Measurements from ENCODE around the gene QPRT.
"Not testable (repeated sequence)": the region's sequence is repeated elsewhere in the genome, so short reads cannot be mapped to it uniquely, and the experiment has no call there.

The QPRT gene

DNA sequence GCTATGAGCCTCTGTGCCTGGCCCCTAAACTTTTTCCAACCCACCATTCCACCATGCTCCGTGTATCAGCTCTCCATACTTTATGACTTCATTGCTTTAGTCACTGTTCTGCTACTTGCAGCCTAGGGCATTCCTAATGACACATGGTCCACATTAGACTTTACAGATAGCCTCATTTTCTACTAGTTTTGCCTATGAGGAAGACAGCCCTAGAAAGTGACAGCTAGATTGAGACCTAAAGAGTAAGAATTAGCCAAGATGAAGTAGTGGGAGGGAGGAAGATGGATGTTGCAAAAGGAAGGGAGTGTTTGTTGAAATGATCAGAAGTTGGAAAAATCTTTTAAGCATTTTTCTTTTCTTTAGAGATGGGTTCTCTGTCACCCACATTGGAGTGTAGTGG is 55.8 kb downstream of the QPRT start:
- TF ChIP-seq ARNT (IDR thresholded peaks at IDR 0.05) (no peak), FOXK2 (IDR thresholded peaks at IDR 0.05) (no peak)
- ChIA-PET CTCF (no interaction called here), POLR2A (no interaction called here)
- DNase-seq (ENCODE audit: extremely low spot score), result no peak

DNA sequence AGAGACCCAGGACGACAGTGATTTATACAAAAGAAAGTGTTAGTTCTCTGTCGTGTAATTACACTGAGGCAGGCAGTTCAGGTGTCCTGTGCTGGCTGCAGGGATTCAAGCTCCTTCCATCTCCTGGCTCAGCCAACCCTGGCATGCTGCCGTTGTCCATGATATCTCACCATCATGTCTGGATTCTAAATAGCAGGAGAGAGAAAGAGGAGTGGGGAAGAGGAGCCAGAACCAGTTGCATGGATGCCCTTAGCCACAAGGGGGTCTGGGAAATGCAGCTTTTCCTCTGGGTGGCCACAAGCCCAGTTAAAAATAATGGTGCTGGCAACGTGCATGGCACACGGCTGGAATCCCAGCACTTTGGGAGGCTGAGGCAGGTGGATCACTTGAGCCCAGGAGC is 57.1 kb downstream of the QPRT start:
- DNase-seq (ENCODE audit: extremely low spot score), result peak; percentile 30
- ChIA-PET POLR2A (no interaction called here), CTCF (interaction anchor here (0.9 kb wide), 1 partner anchor 13 kb away, joined by 4 read pairs; no protein-coding TSS in a partner anchor)
- peak; percentile 31; the same call in 1 of the 2 replicates for TF ChIP-seq L3MBTL2 (conservative IDR thresholded peaks at IDR 0.05)
- TF ChIP-seq ARNT (IDR thresholded peaks at IDR 0.05), result no peak
- TF ChIP-seq FOXA1 (IDR thresholded peaks at IDR 0.05), result no peak
- TF ChIP-seq SP1 (IDR thresholded peaks at IDR 0.05), result no peak
- no peak for TF ChIP-seq FOXK2 (IDR thresholded peaks at IDR 0.05)

DNA sequence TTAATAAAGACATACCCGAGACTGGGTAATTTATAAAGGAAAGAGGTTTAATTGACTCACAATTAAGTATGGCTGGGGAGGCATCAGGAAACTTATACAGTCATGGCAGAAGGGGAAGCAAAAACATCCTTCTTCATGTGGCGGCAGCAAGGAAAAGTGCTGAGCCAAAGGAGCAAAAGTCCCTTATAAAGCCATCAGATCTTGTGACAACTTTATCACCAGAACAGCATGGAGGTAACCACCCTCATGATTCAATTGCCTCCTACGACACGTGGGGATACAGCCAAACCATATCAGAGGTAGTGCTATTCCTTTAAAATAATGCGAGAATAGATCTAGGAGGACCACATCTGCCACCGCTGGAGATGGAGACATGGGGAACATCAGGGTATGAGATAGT is 57.8 kb downstream of the QPRT start:
- no peak for TF ChIP-seq NFRKB (IDR thresholded peaks at IDR 0.05)
- TF ChIP-seq, protein P1, sequence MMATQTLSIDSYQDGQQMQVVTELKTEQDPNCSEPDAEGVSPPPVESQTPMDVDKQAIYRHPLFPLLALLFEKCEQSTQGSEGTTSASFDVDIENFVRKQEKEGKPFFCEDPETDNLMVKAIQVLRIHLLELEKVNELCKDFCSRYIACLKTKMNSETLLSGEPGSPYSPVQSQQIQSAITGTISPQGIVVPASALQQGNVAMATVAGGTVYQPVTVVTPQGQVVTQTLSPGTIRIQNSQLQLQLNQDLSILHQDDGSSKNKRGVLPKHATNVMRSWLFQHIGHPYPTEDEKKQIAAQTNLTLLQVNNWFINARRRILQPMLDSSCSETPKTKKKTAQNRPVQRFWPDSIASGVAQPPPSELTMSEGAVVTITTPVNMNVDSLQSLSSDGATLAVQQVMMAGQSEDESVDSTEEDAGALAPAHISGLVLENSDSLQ (IDR thresholded peaks at IDR 0.05), result 0 out of 2 replicates have a peak, but pooled peaks have one; percentile 6
- POLR2A ChIA-PET, result no interaction called here
- no peak for DNase-seq (ENCODE audit: extremely low spot score)
- CTCF ChIA-PET, result interaction anchor here (0.7 kb wide), 1 partner anchor 133 kb away, joined by 3 read pairs; no protein-coding TSS in a partner anchor

DNA sequence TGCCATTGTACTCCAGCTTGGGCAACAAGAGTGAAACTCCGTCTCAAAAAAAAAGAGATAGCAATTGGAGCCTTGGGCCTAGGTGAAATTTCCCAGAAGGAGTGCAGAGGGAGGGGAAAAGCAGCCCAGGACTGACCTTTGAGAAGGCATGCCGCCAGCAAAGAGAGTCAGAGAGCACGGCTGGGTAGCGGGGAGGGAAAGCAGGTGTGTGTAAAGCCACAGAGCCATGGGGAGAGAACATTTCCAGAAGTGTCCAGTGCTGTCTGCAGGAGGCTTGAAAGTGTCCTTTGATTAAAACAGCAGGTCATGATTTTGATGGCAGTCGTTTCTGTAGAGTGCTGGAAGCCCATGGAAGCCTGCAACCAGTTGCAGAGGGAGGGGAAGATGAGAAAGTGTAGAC is 58.7 kb downstream of the QPRT start:
- CTCF ChIA-PET, result interaction anchor here (0.7 kb wide), 2 partner anchors 46 to 134 kb away, joined by 3 to 5 read pairs; no protein-coding TSS in a partner anchor
- POLR2A ChIA-PET, result no interaction called here
- no peak for DNase-seq (ENCODE audit: extremely low spot score)
- no peak for TF ChIP-seq L3MBTL2 (conservative IDR thresholded peaks at IDR 0.05)
- no peak for TF ChIP-seq LEF1 (IDR thresholded peaks at IDR 0.05; ENCODE audit: borderline replicate concordance)
- TF ChIP-seq FOXK2 (IDR thresholded peaks at IDR 0.05), result no peak
- no peak for TF ChIP-seq SUZ12 (IDR thresholded peaks at IDR 0.05)
- no peak for TF ChIP-seq SP1 (IDR thresholded peaks at IDR 0.05)
- TF ChIP-seq FOXA1 (IDR thresholded peaks at IDR 0.05), result no peak
- no peak for TF ChIP-seq BHLHE40 (IDR thresholded peaks at IDR 0.05; ENCODE audit: borderline replicate concordance)
- TF ChIP-seq HDGF (IDR thresholded peaks at IDR 0.05; ENCODE audit: borderline replicate concordance), result no peak
- TF ChIP-seq ARNT (IDR thresholded peaks at IDR 0.05), result no peak
- TF ChIP-seq FOXM1 (IDR thresholded peaks at IDR 0.05; ENCODE audit: borderline replicate concordance), result no peak
- no peak for TF ChIP-seq NFRKB (IDR thresholded peaks at IDR 0.05)

DNA sequence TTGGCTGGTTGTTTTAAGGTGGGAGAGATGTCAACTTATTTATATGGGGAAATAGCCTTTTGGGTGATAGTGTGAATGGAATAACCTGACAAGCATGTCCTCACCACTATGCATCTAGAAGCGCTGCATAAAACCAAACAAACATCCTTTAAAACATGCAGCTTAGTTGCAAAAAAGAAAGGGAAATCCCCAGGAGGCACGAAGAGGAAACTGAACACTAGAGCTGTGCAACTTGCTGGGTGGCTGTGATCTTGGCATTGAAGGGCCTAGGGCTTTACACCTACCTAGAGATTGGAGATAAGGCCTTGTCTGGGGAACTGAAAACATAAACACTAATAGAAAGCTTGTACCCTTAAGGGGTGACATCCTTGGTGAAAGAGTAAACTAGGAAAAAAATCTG is 59.5 kb downstream of the QPRT start:
- no peak for DNase-seq (ENCODE audit: extremely low spot score)
- ChIA-PET CTCF (interaction anchor here (0.6 kb wide), 1 partner anchor 12 kb away, joined by 3 read pairs; no protein-coding TSS in a partner anchor), POLR2A (interaction anchor here (0.6 kb wide), 1 partner anchor 9 kb away, joined by 3 read pairs; no protein-coding TSS in a partner anchor)
- TF ChIP-seq CTBP1 (IDR thresholded peaks at IDR 0.05; ENCODE audit: borderline replicate concordance), result no peak
- TF ChIP-seq LEF1 (IDR thresholded peaks at IDR 0.05; ENCODE audit: borderline replicate concordance), result no peak
- TF ChIP-seq HDGF (IDR thresholded peaks at IDR 0.05; ENCODE audit: borderline replicate concordance), result no peak
- TF ChIP-seq, protein P1 (IDR thresholded peaks at IDR 0.05), result no peak
- TF ChIP-seq FOXA1 (IDR thresholded peaks at IDR 0.05), result no peak
- no peak for TF ChIP-seq L3MBTL2 (conservative IDR thresholded peaks at IDR 0.05)
- no peak for TF ChIP-seq ELF4 (IDR thresholded peaks at IDR 0.05)

DNA sequence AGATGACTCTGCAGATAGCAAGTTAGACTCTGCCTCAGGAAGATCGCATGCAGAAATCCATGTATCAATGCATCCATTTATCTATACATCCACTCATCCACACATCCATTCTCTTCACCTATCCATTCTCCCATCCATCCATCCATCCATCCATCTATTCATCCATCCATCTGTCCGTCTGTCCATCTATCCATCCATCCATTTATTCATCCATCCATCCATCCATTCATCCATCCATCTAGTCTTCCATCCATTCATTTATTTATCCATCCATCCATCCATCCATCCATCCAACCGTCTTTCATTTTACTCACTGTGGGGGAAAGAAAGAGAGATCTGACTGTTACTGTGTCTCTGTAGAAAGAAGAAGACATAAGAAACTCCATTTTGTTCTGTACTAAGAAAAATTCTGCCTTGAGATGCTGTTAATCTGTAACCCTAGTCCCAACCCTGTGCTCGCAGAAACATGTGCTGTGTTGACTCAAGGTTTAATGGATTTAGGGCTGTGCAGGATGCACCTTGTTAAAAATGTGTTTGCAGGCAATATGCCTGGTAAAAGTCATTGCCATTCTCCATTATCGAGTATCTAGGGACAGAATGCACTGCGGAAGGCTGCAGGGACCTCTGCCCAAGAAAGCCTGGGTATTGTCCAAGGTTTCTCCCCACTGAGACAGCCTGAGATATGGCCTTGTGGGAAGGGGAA is 61.1 kb downstream of the QPRT start:
- CTCF ChIA-PET; DNase-seq (ENCODE audit: extremely low spot score); POLR2A ChIA-PET: not testable (repeated sequence)

DNA sequence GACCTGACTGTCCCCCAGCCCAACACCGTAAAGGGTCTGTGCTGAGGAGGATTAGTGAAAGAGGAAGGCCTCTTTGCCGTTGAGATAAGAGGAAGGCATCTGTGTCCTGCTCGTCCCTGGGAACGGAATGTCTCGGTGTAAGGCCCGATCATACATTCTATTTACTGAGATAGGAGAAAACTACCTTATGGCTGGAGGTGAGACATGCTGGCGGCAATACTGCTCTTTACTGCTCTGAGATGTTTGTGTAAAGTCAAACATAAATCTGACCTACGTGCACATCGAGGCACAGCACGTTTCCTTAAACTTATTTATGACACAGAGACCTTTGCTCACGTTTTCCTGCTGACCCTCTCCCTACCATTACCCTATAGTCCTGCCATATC is 61.6 kb downstream of the QPRT start:
- POLR2A ChIA-PET; CTCF ChIA-PET; DNase-seq (ENCODE audit: extremely low spot score): not testable (repeated sequence)

DNA sequence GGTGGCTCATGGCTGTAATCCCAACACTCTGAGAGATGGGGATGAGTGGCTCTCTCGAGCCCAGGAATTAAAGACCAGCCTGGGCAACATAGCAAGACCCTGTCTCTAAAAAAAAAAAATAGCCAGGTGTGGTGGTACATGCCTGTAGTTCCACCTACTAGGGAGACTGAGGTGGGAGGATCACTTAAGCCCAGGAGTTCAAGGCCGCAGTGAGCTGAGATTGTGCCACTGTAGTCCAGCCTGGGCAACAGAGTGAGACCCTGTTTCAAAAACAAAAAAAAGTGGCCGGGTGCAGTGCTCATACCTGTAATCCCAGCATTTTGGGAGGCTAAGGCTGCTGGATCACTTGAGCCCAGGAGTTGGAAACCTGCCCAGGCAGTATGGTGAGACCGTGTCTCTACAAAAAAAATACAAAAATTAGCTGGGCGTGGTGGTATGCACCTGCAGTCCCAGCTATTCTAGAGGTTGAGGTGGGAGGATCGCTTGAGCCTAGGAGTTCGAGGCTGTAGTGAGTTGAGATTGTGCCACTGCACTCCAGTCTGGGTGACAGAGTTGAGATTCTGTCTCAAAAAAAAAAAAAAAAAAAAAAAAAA is 63.8 kb downstream of the QPRT start:
- ChIA-PET POLR2A (no interaction called here), CTCF (no interaction called here)
- no peak for DNase-seq (ENCODE audit: extremely low spot score)
- TF ChIP-seq SUZ12 (IDR thresholded peaks at IDR 0.05) (no peak), FOXA1 (IDR thresholded peaks at IDR 0.05) (no peak), L3MBTL2 (conservative IDR thresholded peaks at IDR 0.05) (no peak), HDGF (IDR thresholded peaks at IDR 0.05; ENCODE audit: borderline replicate concordance) (no peak), BHLHE40 (IDR thresholded peaks at IDR 0.05; ENCODE audit: borderline replicate concordance) (no peak), ELF4 (IDR thresholded peaks at IDR 0.05) (no peak), ZNF384 (IDR thresholded peaks at IDR 0.05) (no peak), NFRKB (IDR thresholded peaks at IDR 0.05) (no peak), ARNT (IDR thresholded peaks at IDR 0.05) (no peak), CTBP1 (IDR thresholded peaks at IDR 0.05; ENCODE audit: borderline replicate concordance) (no peak), FOXK2 (IDR thresholded peaks at IDR 0.05) (no peak), LEF1 (IDR thresholded peaks at IDR 0.05; ENCODE audit: borderline replicate concordance) (no peak), SP1 (IDR thresholded peaks at IDR 0.05) (no peak), FOXM1 (IDR thresholded peaks at IDR 0.05; ENCODE audit: borderline replicate concordance) (no peak), TARDBP (IDR thresholded peaks at IDR 0.05) (no peak)
- TF ChIP-seq, protein P1 (IDR thresholded peaks at IDR 0.05), result no peak
